Measurements from ENCODE around the gene LARP1.
A peak's percentile ranks its signal among the peaks of the same experiment; 100 is the strongest.
"Not testable (repeated sequence)": the region's sequence is repeated elsewhere in the genome, so short reads cannot be mapped to it uniquely, and the experiment has no call there.

The LARP1 gene

GRCh38 chr5:154735362-154735761 lies 19.8 kb upstream of the LARP1 start:
- DNase-seq, result not testable (repeated sequence)

- not testable (repeated sequence) for DNase-seq
Observed at GRCh38 chr5:154736372-154736771, 18.8 kb upstream of the LARP1 start.

- DNase-seq, result no peak
Observed at GRCh38 chr5:154737667-154738320, 17.4 kb upstream of the LARP1 start.

- peak; percentile 51 for DNase-seq
Observed at GRCh38 chr5:154740483-154740882, 14.7 kb upstream of the LARP1 start.

GRCh38 chr5:154740957-154741356 lies 14.2 kb upstream of the LARP1 start:
- no peak for DNase-seq

- DNase-seq, result no peak
Observed at GRCh38 chr5:154741415-154741814, 13.8 kb upstream of the LARP1 start.

GRCh38 chr5:154743812-154744211 lies 11.4 kb upstream of the LARP1 start:
- DNase-seq, result no peak

GRCh38 chr5:154745349-154745748 lies 9.8 kb upstream of the LARP1 start:
- no peak for DNase-seq

GRCh38 chr5:154749491-154749890 lies 5.7 kb upstream of the LARP1 start:
- no peak for DNase-seq

- not testable (repeated sequence) for DNase-seq
Observed at GRCh38 chr5:154750641-154751040, 4.5 kb upstream of the LARP1 start.

GRCh38 chr5:154751854-154752253 lies 3.3 kb upstream of the LARP1 start:
- no peak for DNase-seq

GRCh38 chr5:154753792-154754191 lies 1.4 kb upstream of the LARP1 start:
- peak; percentile 91 for DNase-seq

GRCh38 chr5:154754460-154755360 lies 467 bp upstream of the LARP1 start:
- peak; percentile 99 for DNase-seq

- DNase-seq, result no peak
Observed at GRCh38 chr5:154756009-154756867, 1.1 kb downstream of the LARP1 start.

GRCh38 chr5:154756868-154757813 lies 2.0 kb downstream of the LARP1 start:
- peak; percentile 65 for DNase-seq

- no peak for DNase-seq
Observed at GRCh38 chr5:154757814-154758406, 2.7 kb downstream of the LARP1 start.

- no peak for DNase-seq
Observed at GRCh38 chr5:154758493-154758892, 3.3 kb downstream of the LARP1 start.

- no peak for DNase-seq
Observed at GRCh38 chr5:154758977-154759376, 3.8 kb downstream of the LARP1 start.

- DNase-seq, result not testable (repeated sequence)
Observed at GRCh38 chr5:154759868-154760267, 4.7 kb downstream of the LARP1 start.

GRCh38 chr5:154761046-154761736 lies 6.0 kb downstream of the LARP1 start:
- no peak for DNase-seq

- no peak for DNase-seq
Observed at GRCh38 chr5:154762261-154762660, 7.1 kb downstream of the LARP1 start.
